GM13977 (cell line): ENCODE results near the gene LCOR.
"Not testable (repeated sequence)": the region's sequence is repeated elsewhere in the genome, so short reads cannot be mapped to it uniquely, and the experiment has no call there.

ENCODE experiments used
- DNase-seq: peaks from one replicate; pipeline ENCODE4 v3.0.0; 2012; ENCODE audit warnings: low spot score
- in situ Hi-C: fragments of 300-500 bp; cut with MboI; formaldehyde crosslinking; loops from one replicate; pipeline ENCODE4 v1.12.0; 2022; ENCODE audit warnings: low sequenced_read_pairs, low pct_unique_long_range_greater_than_20kb, mixed read lengths, inconsistent platforms; ENCODE audit not compliant: unreplicated experiment
- TF ChIP-seq, protein P1 (sequence below): IDR thresholded peaks from 2 replicates; pipeline ENCODE4 v1.5.1; 2012; ENCODE audit warnings: mild to moderate bottlenecking, control low read depth; ENCODE audit not compliant: insufficient read depth; ENCODE audit errors: extremely low read depth, missing control alignments

The LCOR gene

DNA sequence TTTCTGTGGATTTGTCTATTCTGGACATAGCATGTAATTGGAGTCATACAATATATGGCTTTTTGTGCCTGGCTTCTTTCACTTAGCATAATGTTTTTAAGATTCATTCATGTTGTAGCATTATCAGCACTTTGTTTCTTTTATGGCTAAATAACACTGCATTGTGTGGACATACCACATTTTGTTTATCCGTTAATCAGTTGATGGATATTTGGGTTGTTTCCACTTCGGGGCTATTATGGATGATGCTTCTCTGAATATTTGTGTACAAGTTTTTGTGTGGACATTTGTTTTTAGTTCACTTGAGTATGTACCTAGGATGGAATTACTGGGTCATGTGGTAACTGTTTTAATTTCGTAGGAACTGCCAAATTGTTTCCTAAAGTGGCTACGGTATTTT is 6.4 kb downstream of the LCOR start:
- in situ Hi-C loops, result no loop called here
- TF ChIP-seq, protein P1, sequence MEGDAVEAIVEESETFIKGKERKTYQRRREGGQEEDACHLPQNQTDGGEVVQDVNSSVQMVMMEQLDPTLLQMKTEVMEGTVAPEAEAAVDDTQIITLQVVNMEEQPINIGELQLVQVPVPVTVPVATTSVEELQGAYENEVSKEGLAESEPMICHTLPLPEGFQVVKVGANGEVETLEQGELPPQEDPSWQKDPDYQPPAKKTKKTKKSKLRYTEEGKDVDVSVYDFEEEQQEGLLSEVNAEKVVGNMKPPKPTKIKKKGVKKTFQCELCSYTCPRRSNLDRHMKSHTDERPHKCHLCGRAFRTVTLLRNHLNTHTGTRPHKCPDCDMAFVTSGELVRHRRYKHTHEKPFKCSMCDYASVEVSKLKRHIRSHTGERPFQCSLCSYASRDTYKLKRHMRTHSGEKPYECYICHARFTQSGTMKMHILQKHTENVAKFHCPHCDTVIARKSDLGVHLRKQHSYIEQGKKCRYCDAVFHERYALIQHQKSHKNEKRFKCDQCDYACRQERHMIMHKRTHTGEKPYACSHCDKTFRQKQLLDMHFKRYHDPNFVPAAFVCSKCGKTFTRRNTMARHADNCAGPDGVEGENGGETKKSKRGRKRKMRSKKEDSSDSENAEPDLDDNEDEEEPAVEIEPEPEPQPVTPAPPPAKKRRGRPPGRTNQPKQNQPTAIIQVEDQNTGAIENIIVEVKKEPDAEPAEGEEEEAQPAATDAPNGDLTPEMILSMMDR, result no peak
- no peak for DNase-seq

- TF ChIP-seq, protein P1, result no peak
- in situ Hi-C loops, result no loop called here
- no peak for DNase-seq
Observed at GRCh38 chr10:96840841-96841518, 8.9 kb downstream of the LCOR start.

GRCh38 chr10:96842896-96843723 is 11.0 kb downstream of the LCOR start:
- in situ Hi-C loops, result no loop called here
- no peak for DNase-seq
- TF ChIP-seq, protein P1, result no peak

- DNase-seq, result no peak
- TF ChIP-seq, protein P1, result no peak
- in situ Hi-C loops, result no loop called here
Observed at GRCh38 chr10:96843823-96844222, 11.7 kb downstream of the LCOR start.

DNA sequence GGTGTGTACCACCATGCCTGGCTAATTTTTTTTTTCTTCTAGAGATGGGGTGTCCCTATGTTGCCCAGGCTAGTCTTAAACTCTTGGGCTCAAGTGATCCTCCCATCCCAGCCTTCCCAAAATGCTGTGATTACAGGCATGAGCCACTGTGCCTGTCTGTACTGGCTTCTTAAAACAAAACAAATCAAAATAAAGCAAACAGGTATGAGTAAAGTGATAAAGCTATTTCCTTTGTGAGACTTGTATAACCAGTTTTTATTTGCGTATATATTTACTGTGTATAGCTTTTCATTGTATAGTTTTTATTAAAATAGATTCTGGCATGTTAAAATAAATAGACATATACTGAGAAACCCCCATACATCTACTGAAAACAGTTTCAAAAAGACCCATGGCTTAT is 14.3 kb downstream of the LCOR start:
- in situ Hi-C loops, result no loop called here
- DNase-seq, result no peak
- TF ChIP-seq, protein P1, result no peak

GRCh38 chr10:96846926-96847325 is 14.8 kb downstream of the LCOR start:
- TF ChIP-seq, protein P1, result no peak
- in situ Hi-C loops, result no loop called here
- DNase-seq, result no peak

DNA sequence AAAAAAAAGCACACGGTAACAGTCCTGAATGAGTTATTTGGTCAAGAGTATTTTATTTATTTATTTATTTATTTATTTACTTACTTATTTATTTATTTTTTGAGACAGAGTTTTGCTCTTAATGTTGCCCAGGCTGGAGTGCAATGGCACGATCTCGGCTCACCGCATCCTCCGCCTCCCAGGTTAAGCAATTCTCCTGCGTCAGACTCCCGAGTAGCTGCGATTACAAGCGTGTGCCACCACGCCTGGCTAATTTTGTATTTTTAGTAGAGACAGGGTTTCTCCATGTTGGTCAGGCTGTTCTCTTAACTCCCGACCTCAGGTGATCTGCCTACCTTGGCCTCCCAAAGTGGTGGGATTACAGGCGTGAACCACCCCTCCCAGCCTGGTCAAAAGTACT is 15.3 kb downstream of the LCOR start:
- DNase-seq, in situ Hi-C loops: not testable (repeated sequence)
